ENCODE data around the gene CPNE5. TPM values are rescaled to one million over a fixed set of nuclear protein-coding genes. Genes with fewer than 3 reads are reported as not detected.

Gene CPNE5
- total RNA-seq, 1 donor, result not detected

DNA sequence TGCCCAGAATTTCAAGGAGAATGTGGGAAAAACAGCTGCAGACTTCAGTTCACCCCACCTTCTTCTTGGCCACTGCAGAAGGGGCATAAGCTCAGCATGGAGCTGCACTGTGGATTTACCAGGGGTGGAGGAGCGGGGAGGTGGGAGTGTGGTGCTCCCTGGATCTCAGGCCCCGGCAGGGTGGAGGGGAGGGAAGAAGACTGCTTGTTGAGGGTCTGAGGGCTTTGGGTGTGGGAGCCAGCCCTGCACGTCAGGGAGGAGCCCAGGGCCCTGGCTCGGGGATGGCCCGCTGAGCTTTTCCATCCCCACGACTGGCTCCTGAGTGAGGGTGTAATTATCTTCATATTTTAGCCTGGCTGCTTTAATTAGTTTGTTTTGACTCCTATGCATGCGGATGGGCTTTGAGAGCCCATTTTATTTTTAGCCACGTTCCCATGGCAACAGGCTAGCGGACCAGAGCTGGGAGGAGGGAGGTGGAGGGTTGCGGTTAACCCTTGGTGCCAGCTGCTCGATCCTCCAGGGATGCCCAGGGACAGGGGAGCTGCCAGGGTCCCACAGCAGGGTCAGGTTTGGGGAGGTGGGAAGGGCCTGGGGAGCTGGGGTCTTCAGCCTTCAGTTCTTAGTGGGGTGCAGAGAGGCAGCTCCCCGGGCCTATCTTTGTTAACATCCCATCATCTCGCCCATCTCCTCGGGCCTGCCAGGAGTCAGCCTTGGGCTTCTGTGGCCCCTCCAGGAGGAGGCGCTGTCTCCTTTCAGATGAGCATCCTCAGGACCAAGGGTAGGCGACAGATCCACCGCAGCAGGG is 73.4 kb downstream of the CPNE5 start:
- Histone ChIP-seq H3K4me2 (ENCODE audit: insufficient read depth, low read length) (peak overlapping the region; percentile 62), H3K9me3 (ENCODE audit: low read depth, low read length) (no peaks in the 10 kb centered on the region), H3K4me3 (ENCODE audit: insufficient read depth, low read length) (peak overlapping the region; percentile 54), H4K20me1 (ENCODE audit: insufficient read depth, low read length) (no peaks in the 10 kb centered on the region), H3K36me3 (ENCODE audit: insufficient read depth, low read length) (no peaks in the 10 kb centered on the region), H3K4me1 (ENCODE audit: insufficient read depth, low read length) (peaks cover 24% of the 10 kb centered on the region), H3K27me3 (ENCODE audit: insufficient read depth, low read length) (no peaks in the 10 kb centered on the region), H3K27ac (ENCODE audit: low read depth, low read length) (no peak overlapping the region), H3K79me2 (ENCODE audit: insufficient read depth, low read length) (no peaks in the 10 kb centered on the region), H2AFZ (ENCODE audit: low read length) (peak overlapping the region; percentile 68)
- TF ChIP-seq, protein P1, sequence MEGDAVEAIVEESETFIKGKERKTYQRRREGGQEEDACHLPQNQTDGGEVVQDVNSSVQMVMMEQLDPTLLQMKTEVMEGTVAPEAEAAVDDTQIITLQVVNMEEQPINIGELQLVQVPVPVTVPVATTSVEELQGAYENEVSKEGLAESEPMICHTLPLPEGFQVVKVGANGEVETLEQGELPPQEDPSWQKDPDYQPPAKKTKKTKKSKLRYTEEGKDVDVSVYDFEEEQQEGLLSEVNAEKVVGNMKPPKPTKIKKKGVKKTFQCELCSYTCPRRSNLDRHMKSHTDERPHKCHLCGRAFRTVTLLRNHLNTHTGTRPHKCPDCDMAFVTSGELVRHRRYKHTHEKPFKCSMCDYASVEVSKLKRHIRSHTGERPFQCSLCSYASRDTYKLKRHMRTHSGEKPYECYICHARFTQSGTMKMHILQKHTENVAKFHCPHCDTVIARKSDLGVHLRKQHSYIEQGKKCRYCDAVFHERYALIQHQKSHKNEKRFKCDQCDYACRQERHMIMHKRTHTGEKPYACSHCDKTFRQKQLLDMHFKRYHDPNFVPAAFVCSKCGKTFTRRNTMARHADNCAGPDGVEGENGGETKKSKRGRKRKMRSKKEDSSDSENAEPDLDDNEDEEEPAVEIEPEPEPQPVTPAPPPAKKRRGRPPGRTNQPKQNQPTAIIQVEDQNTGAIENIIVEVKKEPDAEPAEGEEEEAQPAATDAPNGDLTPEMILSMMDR (IDR thresholded peaks at IDR 0.05; ENCODE audit: extremely low read depth, low read depth, low read length), result peak; percentile 98
- peak; percentile 98 for DNase-seq (ENCODE audit: insufficient read length, low spot score, missing footprints)

DNA sequence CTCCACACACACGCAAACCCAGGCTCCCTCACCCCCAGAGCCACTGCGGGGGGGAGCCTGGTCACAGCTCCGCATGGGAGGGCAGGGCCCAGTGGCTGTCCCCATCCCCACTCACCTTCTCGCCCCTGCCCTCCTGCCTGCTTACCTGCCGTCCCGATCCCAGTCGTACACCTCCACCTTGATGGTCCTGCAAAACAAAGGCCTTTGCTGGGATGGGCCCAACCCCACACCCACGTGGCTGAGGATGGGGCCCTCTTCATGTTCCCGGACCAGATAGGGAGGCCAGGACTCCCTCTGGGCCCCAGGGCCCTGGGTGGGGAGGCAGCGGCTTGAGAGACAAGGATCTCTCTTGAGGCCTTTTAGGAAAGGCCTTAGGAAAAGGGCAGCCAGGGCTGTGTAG is 74.1 kb downstream of the CPNE5 start:
- no peak overlapping the region for H3K4me3 ChIP-seq (ENCODE audit: insufficient read depth, low read length)
- no peaks in the 10 kb centered on the region for H4K20me1 ChIP-seq (ENCODE audit: insufficient read depth, low read length)
- H3K4me2 ChIP-seq (ENCODE audit: insufficient read depth, low read length), result no peak overlapping the region
- no peak for DNase-seq (ENCODE audit: insufficient read length, low spot score, missing footprints)
- TF ChIP-seq, protein P1 (IDR thresholded peaks at IDR 0.05; ENCODE audit: extremely low read depth, low read depth, low read length), result no peak
- no peak overlapping the region for H2AFZ ChIP-seq (ENCODE audit: low read length)
- no peaks in the 10 kb centered on the region for H3K36me3 ChIP-seq (ENCODE audit: insufficient read depth, low read length)
- peaks cover 20% of the 10 kb centered on the region for H3K4me1 ChIP-seq (ENCODE audit: insufficient read depth, low read length)
- no peak overlapping the region for H3K27ac ChIP-seq (ENCODE audit: low read depth, low read length)
- H3K27me3 ChIP-seq (ENCODE audit: insufficient read depth, low read length), result no peaks in the 10 kb centered on the region
- H3K79me2 ChIP-seq (ENCODE audit: insufficient read depth, low read length), result no peaks in the 10 kb centered on the region
- no peaks in the 10 kb centered on the region for H3K9me3 ChIP-seq (ENCODE audit: low read depth, low read length)

DNA sequence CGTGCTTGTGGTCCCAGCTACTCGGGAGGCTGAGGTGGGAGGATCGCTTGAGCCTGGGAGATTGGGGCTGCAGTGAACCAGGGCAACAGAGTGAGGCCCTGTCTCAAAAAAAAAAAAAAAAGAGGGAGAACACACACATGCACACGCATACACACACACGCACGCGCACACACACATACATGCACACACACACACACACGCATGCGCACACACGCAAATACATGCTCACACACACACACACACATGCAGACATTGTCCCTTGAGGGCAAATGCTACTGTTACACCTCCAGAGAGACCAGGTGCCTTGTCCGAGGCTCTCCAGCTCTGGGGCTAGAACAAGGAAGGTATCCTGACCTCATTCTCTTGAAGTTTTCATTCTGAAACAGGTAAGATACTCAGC is 77.1 kb downstream of the CPNE5 start:
- no peak overlapping the region for H3K27ac ChIP-seq (ENCODE audit: low read depth, low read length)
- H4K20me1 ChIP-seq (ENCODE audit: insufficient read depth, low read length), result no peaks in the 10 kb centered on the region
- H3K27me3 ChIP-seq (ENCODE audit: insufficient read depth, low read length), result no peaks in the 10 kb centered on the region

More for the DNA sequence above, 77.1 kb downstream of the CPNE5 start:
- H3K4me1 ChIP-seq (ENCODE audit: insufficient read depth, low read length), result peaks cover 5% of the 10 kb centered on the region
- H3K4me3 ChIP-seq (ENCODE audit: insufficient read depth, low read length), result no peak overlapping the region
- H3K9me3 ChIP-seq (ENCODE audit: low read depth, low read length), result no peaks in the 10 kb centered on the region
- H2AFZ ChIP-seq (ENCODE audit: low read length), result no peak overlapping the region
- TF ChIP-seq, protein P1 (IDR thresholded peaks at IDR 0.05; ENCODE audit: extremely low read depth, low read depth, low read length), result no peak
- no peak overlapping the region for H3K4me2 ChIP-seq (ENCODE audit: insufficient read depth, low read length)
- DNase-seq (ENCODE audit: insufficient read length, low spot score, missing footprints), result no peak
- no peaks in the 10 kb centered on the region for H3K36me3 ChIP-seq (ENCODE audit: insufficient read depth, low read length)
- no peaks in the 10 kb centered on the region for H3K79me2 ChIP-seq (ENCODE audit: insufficient read depth, low read length)
